HCT116 (cell line): ENCODE data around the gene PKHD1. TPM values are rescaled to one million over a fixed set of nuclear protein-coding genes. Genes with fewer than 3 reads are reported as not detected.

Experiments used
- ATAC-seq: fragments of 200-7000 bp; cut with Tn5 transposase; 2 replicates; pipeline ENCODE4 v1.9.1; 2020; ENCODE audit warnings: mild to moderate bottlenecking, moderate library complexity
- BruUV-seq: library from RNA; stranded (reverse); fragments of 400-500 nt; replicated peaks from 2 replicates; lab custom pipeline; 2021; lab: Mats Ljungman, UMichigan
- CTCF ChIA-PET: fragments of 300-600 bp; sonication (Branson Sonifier 250); formaldehyde crosslinking; loops from one replicate; lab custom pipeline; 2021; ENCODE audit warnings: antibody characterized with exemption; lab: Charles Lee
- POLR2A ChIA-PET: fragments of 300-600, 350-600 bp; sonication (Branson Sonifier 250); formaldehyde crosslinking; loops from one replicate; lab custom pipeline; 2021; ENCODE audit warnings: antibody characterized with exemption; lab: Charles Lee
- RAD21 ChIA-PET, 2 experiments: fragments of 300-600 bp; sonication (Branson Sonifier 250); formaldehyde crosslinking; loops; one replicate each; lab custom pipeline; 2023; ENCODE audit warnings: low total read pairs in 2 of 2; ENCODE audit not compliant: uncharacterized antibody in 2 of 2, unreplicated experiment in 2 of 2, low non-redundant PET in 1 of 2; lab: Charles Lee
- DNase-seq: peaks from one replicate; pipeline ENCODE4 v3.0.0-alpha.2; 2010; ENCODE audit warnings: low read depth, low spot score
- H2AFZ ChIP-seq: fragments of 200-600 bp; shearing (Covaris generic), sonication (generic); 2 replicates; pipeline ENCODE4 v1.6.1; 2017; ENCODE audit warnings: low read depth, mixed run types, mixed read lengths, antibody characterized with exemption, low read length; ENCODE audit not compliant: poor library complexity, severe bottlenecking
- H3K27ac ChIP-seq: 2 replicates; pipeline ENCODE4 v1.5.1; 2012; ENCODE audit warnings: low read depth, low read length
- H3K27me3 ChIP-seq: fragments of 200-600 bp; sonication (generic); 2 replicates; pipeline ENCODE4 v1.6.1; 2016; ENCODE audit warnings: mixed run types, low read length, mixed read lengths; ENCODE audit not compliant: insufficient read depth
- H3K36me3 ChIP-seq, 2 experiments: fragments of 200-500 bp in 1 of 2; fragments of 200-600 bp in 1 of 2; sonication (Bioruptor generic) in 1 of 2; sonication (generic) in 1 of 2; 2 replicates each; pipeline versions ENCODE4 v1.5.1 to v1.6.1; 2014 to 2016; ENCODE audit warnings: low read length in 2 of 2, inconsistent platforms in 1 of 2, mixed read lengths in 1 of 2, mixed run types in 1 of 2; ENCODE audit not compliant: insufficient read depth in 2 of 2, control insufficient read depth in 1 of 2
- H3K4me1 ChIP-seq, 2 experiments: fragments of 200-600 bp in 1 of 2; sonication (generic) in 1 of 2; 2 replicates each; pipeline versions ENCODE4 v1.5.1 to v1.6.1; 2012 to 2017; ENCODE audit warnings: low read length in 2 of 2, inconsistent platforms in 1 of 2, mild to moderate bottlenecking in 1 of 2, mixed read lengths in 1 of 2, mixed run types in 1 of 2, moderate library complexity in 1 of 2; ENCODE audit not compliant: insufficient read depth in 2 of 2, control insufficient read depth in 1 of 2
- H3K4me2 ChIP-seq: fragments of 200-600 bp; sonication (generic); 2 replicates; pipeline ENCODE4 v1.6.1; 2017; ENCODE audit warnings: mixed run types, low read length, mixed read lengths
- H3K4me3 ChIP-seq, 2 experiments: fragments of 200-600 bp in 1 of 2; sonication (generic) in 1 of 2; replicated peaks in 1 of 2; 2 replicates each; pipeline ENCODE4 v1.5.1; 2011 to 2016; ENCODE audit warnings: low read length in 2 of 2, control low read depth in 1 of 2, low read depth in 1 of 2, mild to moderate bottlenecking in 1 of 2, mixed read lengths in 1 of 2, mixed run types in 1 of 2
- H3K79me2 ChIP-seq: fragments of 200-600 bp; sonication (generic); 2 replicates; pipeline ENCODE4 v1.6.1; 2017; ENCODE audit warnings: mild to moderate bottlenecking, mixed run types, low read length, moderate library complexity, mixed read lengths; ENCODE audit not compliant: insufficient read depth
- H3K9ac ChIP-seq: fragments of 200-600 bp; sonication (generic); 2 replicates; pipeline ENCODE4 v1.6.1; 2016; ENCODE audit warnings: low read length, mixed read lengths
- H3K9me2 ChIP-seq: fragments of 200-600 bp; sonication (generic), shearing (Covaris generic); 2 replicates; pipeline ENCODE4 v1.6.1; 2017; ENCODE audit warnings: mixed run types, mild to moderate bottlenecking, moderate library complexity; ENCODE audit not compliant: insufficient read depth
- H3K9me3 ChIP-seq, 2 experiments: fragments of 200-500 bp in 1 of 2; fragments of 200-600 bp in 1 of 2; sonication (Bioruptor generic) in 1 of 2; sonication (generic) in 1 of 2; 2 replicates each; pipeline ENCODE4 v1.6.1; 2014 to 2017; ENCODE audit warnings: low read length in 2 of 2, mixed read lengths in 2 of 2, inconsistent platforms in 1 of 2, low read depth in 1 of 2, mild to moderate bottlenecking in 1 of 2, mixed run types in 1 of 2, moderate library complexity in 1 of 2; ENCODE audit not compliant: control insufficient read depth in 1 of 2, insufficient read depth in 1 of 2
- H4K20me1 ChIP-seq: fragments of 200-600 bp; sonication (generic), shearing (Covaris generic); 2 replicates; pipeline ENCODE4 v1.6.1; 2017; ENCODE audit warnings: mixed run types, mild to moderate bottlenecking, moderate library complexity; ENCODE audit not compliant: insufficient read depth
- EGR1 ChIP-seq: IDR thresholded peaks from 2 replicates; pipeline ENCODE4 v1.6.1; 2012; ENCODE audit warnings: low read depth
- EZH2 ChIP-seq: fragments of 200-600 bp; sonication (generic); IDR thresholded peaks from 2 replicates; pipeline ENCODE4 v1.6.1; 2017; ENCODE audit warnings: antibody characterized with exemption, mixed run types
- FOSL1 ChIP-seq: IDR thresholded peaks from 2 replicates; pipeline ENCODE4 v1.6.1; 2012; ENCODE audit warnings: low read depth
- TCF7L2 ChIP-seq: IDR thresholded peaks from 2 replicates; pipeline ENCODE4 v1.7.0; 2011; ENCODE audit warnings: borderline replicate concordance, inconsistent platforms; ENCODE audit not compliant: insufficient read depth, insufficient read length; ENCODE audit errors: extremely low read depth
- ZNF274 ChIP-seq: fragments of 200-500 bp; sonication (Bioruptor generic); IDR thresholded peaks from 2 replicates; pipeline ENCODE4 v1.6.1; 2014; ENCODE audit warnings: mild to moderate bottlenecking, low read depth, low read length, inconsistent platforms
- intact Hi-C: fragments of 100-400 bp; cut with micrococcal nuclease; formaldehyde crosslinking; loops from 2 replicates; pipeline ENCODE4 v1.10.0; 2022
- total RNA-seq: library from RNA; stranded (reverse); gene quantifications from one replicate; pipeline ENCODE4 v1.2.1, GENCODE V29; 2021; ENCODE audit not compliant: unreplicated experiment
- TF ChIP-seq, protein P1 (sequence below): IDR thresholded peaks from 2 replicates; pipeline ENCODE4 v1.6.1; 2012; ENCODE audit warnings: low read depth
- TF ChIP-seq, protein P2 (sequence below): IDR thresholded peaks from 2 replicates; pipeline ENCODE4 v1.6.1; 2011; ENCODE audit warnings: mild to moderate bottlenecking, low read length, moderate library complexity; ENCODE audit not compliant: insufficient replicate concordance; ENCODE audit errors: extremely low read depth
- TF ChIP-seq, protein P3 (sequence below): IDR thresholded peaks from 2 replicates; pipeline ENCODE4 v1.6.1; 2012

The PKHD1 gene
- total RNA-seq, 1 experiment from 2014 or later = not detected

DNA sequence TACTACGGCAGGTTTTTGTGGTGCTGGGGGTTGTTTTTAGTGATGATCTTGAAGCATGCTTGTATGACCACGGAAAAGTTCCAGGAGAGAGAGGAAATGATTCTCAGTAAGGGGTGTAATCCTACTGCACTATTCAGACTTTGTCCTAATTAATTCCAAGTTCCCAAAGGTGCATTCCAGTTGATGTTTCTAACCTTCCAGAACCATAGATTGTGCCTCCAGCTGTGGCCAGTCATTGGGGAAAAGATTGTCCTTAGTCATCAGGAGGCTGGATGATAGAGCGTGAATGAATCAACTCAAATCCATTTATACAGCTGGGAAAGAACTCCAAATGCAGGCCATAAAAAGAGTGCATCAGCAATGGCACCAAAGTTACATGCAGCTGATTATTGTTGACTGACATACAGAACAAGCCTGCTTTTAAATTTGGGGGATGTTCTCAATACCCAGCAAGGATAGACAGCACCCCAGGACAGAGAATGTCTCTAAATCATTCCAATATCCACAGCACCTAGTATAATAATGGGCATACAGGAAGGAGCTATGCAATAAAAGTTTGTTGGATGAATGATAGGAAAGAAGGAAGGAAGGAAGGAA lies 27.8 kb upstream of the PKHD1 start:
- Histone ChIP-seq H3K4me1 (no peaks in the 10 kb centered on the region), H3K36me3 (no peaks in the 10 kb centered on the region), H3K9me2 (no peaks in the 10 kb centered on the region), H3K4me3 (no peak overlapping the region), H3K79me2 (no peaks in the 10 kb centered on the region), H3K27ac (no peak overlapping the region), H3K9me3 (no peaks in the 10 kb centered on the region), H3K9ac (no peak overlapping the region), H3K27me3 (no peaks in the 10 kb centered on the region), H3K4me2 (no peak overlapping the region), H4K20me1 (no peaks in the 10 kb centered on the region), H2AFZ (no peak overlapping the region)
- ATAC-seq (no peak), DNase-seq (no peak)
- intact Hi-C loops = no loop called here
- BruUV-seq = no TSS peak
- TF ChIP-seq EGR1 = no peak
- TF ChIP-seq, protein P1, sequence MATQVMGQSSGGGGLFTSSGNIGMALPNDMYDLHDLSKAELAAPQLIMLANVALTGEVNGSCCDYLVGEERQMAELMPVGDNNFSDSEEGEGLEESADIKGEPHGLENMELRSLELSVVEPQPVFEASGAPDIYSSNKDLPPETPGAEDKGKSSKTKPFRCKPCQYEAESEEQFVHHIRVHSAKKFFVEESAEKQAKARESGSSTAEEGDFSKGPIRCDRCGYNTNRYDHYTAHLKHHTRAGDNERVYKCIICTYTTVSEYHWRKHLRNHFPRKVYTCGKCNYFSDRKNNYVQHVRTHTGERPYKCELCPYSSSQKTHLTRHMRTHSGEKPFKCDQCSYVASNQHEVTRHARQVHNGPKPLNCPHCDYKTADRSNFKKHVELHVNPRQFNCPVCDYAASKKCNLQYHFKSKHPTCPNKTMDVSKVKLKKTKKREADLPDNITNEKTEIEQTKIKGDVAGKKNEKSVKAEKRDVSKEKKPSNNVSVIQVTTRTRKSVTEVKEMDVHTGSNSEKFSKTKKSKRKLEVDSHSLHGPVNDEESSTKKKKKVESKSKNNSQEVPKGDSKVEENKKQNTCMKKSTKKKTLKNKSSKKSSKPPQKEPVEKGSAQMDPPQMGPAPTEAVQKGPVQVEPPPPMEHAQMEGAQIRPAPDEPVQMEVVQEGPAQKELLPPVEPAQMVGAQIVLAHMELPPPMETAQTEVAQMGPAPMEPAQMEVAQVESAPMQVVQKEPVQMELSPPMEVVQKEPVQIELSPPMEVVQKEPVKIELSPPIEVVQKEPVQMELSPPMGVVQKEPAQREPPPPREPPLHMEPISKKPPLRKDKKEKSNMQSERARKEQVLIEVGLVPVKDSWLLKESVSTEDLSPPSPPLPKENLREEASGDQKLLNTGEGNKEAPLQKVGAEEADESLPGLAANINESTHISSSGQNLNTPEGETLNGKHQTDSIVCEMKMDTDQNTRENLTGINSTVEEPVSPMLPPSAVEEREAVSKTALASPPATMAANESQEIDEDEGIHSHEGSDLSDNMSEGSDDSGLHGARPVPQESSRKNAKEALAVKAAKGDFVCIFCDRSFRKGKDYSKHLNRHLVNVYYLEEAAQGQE = no peak
- TF ChIP-seq ZNF274 = no peak
- TF ChIP-seq EZH2 = no peak
- TF ChIP-seq, protein P2, sequence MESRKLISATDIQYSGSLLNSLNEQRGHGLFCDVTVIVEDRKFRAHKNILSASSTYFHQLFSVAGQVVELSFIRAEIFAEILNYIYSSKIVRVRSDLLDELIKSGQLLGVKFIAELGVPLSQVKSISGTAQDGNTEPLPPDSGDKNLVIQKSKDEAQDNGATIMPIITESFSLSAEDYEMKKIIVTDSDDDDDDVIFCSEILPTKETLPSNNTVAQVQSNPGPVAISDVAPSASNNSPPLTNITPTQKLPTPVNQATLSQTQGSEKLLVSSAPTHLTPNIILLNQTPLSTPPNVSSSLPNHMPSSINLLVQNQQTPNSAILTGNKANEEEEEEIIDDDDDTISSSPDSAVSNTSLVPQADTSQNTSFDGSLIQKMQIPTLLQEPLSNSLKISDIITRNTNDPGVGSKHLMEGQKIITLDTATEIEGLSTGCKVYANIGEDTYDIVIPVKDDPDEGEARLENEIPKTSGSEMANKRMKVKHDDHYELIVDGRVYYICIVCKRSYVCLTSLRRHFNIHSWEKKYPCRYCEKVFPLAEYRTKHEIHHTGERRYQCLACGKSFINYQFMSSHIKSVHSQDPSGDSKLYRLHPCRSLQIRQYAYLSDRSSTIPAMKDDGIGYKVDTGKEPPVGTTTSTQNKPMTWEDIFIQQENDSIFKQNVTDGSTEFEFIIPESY = no peak
- TF ChIP-seq FOSL1 = no peak
- TF ChIP-seq, protein P3, sequence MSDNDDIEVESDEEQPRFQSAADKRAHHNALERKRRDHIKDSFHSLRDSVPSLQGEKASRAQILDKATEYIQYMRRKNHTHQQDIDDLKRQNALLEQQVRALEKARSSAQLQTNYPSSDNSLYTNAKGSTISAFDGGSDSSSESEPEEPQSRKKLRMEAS = no peak
- no peak for TF ChIP-seq TCF7L2
- RAD21 ChIA-PET = interaction anchor here in 1 of 2 experiments (0.5 kb wide), 1 partner anchor 152 kb away, joined by 3 read pairs; no protein-coding TSS in a partner anchor
- CTCF ChIA-PET = no interaction called here
- POLR2A ChIA-PET = no interaction called here
